ENCODE measurements around the gene FGF8.

FGF8 gene

DNA sequence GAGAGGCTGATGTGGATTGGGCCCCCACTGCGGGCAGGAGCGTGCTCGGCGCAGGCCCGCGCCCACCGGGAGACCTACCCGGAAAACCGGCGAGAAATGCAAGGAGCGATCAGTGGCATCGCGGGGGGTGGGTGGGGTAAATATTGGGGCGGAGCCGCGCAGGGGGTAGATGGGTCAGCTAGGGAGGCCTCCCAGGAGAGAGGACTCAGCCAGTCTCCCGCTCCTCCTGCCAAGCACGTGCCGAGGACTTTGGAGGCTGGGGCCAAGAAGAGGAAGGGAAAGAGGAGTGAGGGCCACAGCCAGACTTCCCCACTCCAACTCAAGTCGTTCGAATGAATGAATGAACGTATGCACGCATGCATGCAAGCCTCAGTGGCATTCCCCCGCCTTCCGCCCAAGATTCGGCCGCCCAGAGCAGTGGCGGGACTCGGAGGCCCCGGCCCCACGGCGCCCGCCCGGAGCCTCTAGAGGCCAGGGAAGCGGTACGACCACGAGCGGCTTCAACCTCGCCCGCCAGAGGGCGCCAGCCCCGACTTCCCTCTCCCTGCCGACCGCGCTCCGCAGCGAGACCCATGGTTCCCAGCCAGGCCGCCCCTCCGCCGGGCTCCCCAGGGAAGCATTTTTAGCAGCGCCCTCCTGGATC, 3.8 kb upstream of the FGF8 start:
- DNase-seq (ENCODE audit: low read depth, low spot score): no peak
- Histone ChIP-seq H3K9me3 (ENCODE audit: low read depth, low read length) (no peaks in the 10 kb centered on the region), H3K36me3 (ENCODE audit: insufficient read depth, low read length) (no peaks in the 10 kb centered on the region), H3K9ac (ENCODE audit: insufficient read length) (no peak overlapping the region), H3K27ac (no peak overlapping the region), H3K4me3 (no peak overlapping the region)
- TF ChIP-seq FOXP2 (optimal IDR thresholded peaks at IDR 0.05; ENCODE audit: control extremely low read depth, extremely low read length, insufficient read depth): no peak

DNA sequence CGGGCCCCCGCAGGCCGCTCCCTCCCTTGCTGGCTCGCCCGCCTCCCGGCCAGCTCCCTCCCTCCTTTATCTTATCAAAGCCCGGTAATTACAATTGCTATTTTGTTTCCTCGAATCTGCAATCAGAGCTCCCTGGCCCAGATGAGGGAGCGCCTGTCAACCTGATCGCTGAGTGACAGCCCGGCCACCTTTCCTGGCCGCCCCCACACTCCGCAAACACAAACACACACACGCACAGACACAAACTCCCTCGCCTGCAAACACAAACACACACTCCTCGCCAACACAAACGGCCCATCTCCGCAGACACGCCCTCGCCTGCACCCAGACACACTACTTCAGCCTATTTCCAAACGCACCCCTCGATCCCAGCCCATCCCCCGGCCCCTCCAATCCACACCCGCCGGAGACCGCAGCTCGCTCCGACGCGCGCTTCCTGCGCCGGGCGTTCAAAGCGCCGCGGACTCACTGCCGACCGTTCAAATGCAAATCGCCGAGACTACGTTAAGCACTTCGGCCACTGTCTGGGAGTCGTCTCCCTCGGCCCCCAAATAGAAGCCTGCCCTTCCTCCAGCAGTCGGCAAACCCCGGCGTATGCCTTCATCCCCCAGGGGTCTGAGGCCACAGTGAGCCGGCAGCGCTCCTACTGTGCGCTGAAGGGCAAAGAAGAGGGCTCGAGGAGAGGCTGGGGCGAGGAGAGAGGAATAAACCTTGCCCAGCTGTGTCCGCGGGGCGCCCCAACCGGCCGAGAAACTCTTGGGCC, 3.0 kb upstream of the FGF8 start:
- H3K36me3 ChIP-seq (ENCODE audit: insufficient read depth, low read length): no peaks in the 10 kb centered on the region
- no peak for DNase-seq (ENCODE audit: low read depth, low spot score)
- no peak overlapping the region for H3K4me3 ChIP-seq
- H3K9ac ChIP-seq (ENCODE audit: insufficient read length): no peak overlapping the region
- no peak overlapping the region for H3K27ac ChIP-seq
- no peaks in the 10 kb centered on the region for H3K9me3 ChIP-seq (ENCODE audit: low read depth, low read length)
- TF ChIP-seq EZH2 (IDR thresholded peaks at IDR 0.05) (no peak), POLR2AphosphoS5 (IDR thresholded peaks at IDR 0.05; ENCODE audit: borderline replicate concordance, low read depth, low read length) (no peak), FOXP2 (optimal IDR thresholded peaks at IDR 0.05; ENCODE audit: control extremely low read depth, extremely low read length, insufficient read depth) (no peak)

DNA sequence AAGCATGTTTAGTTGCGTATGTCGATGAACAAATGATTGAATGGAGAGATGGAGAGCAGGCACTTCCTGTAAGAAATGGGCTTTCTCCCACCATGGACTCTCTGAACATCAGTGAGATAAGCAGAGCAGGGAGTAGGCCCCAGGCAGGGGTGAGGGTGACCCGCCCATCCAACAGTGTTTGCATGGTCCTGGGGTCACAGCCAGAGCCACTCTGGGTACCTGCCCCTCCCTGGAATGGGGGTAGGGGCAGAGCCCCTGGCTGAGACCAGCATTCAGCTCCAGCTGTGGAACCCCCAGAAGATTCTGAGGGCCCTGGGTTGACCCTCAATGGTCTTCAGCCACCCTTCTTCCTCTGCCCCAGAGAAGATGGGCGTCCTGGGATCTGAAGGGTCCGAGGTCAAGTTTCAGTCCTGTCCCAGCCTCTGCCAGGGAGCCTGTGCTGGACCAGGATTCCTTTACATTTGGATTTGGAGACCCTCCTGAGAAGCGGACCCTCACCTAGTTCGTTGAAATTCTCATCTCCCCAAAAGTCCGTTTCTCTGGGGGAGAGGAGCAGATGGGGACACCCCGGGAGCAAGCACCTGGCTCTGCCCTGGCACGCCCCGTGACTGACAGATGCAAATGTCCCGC, 2.4 kb upstream of the FGF8 start:
- Histone ChIP-seq H3K9ac (ENCODE audit: insufficient read length) (no peak overlapping the region), H3K36me3 (ENCODE audit: insufficient read depth, low read length) (no peaks in the 10 kb centered on the region), H3K27ac (no peak overlapping the region), H3K9me3 (ENCODE audit: low read depth, low read length) (no peaks in the 10 kb centered on the region), H3K4me3 (no peak overlapping the region)
- TF ChIP-seq FOXP2 (optimal IDR thresholded peaks at IDR 0.05; ENCODE audit: control extremely low read depth, extremely low read length, insufficient read depth) (no peak), POLR2AphosphoS5 (IDR thresholded peaks at IDR 0.05; ENCODE audit: borderline replicate concordance, low read depth, low read length) (no peak), EZH2 (IDR thresholded peaks at IDR 0.05) (no peak)
- no peak for DNase-seq (ENCODE audit: low read depth, low spot score)

DNA sequence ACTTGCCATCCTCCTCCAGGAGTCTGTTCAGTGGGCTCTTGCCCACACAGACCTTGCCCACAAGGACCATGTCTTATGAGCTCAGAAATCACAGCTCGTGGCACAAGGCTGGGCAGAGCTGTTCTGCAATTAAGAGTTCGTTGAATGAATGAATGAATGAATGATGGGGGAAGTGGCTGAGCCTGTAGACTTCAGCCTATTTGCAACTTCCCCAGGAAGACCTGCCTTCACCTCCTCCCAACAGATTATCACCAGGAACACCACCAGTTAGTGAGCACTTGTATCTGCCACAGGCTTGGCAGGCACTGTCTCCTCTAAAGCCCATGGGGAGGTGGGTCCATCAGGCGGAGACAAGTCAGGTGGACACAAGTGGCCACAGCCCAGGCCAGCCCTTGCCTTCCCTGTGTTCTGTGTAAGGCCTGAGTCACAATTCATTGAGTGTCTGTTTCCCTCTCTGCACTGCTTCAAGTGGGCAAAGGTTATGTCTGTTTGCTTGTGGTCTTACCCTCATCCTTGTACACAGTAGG, 1.8 kb upstream of the FGF8 start:
- no peak for TF ChIP-seq EZH2 (IDR thresholded peaks at IDR 0.05)
- no peak for TF ChIP-seq POLR2AphosphoS5 (IDR thresholded peaks at IDR 0.05; ENCODE audit: borderline replicate concordance, low read depth, low read length)
- no peak for TF ChIP-seq FOXP2 (optimal IDR thresholded peaks at IDR 0.05; ENCODE audit: control extremely low read depth, extremely low read length, insufficient read depth)
- no peak for DNase-seq (ENCODE audit: low read depth, low spot score)

DNA sequence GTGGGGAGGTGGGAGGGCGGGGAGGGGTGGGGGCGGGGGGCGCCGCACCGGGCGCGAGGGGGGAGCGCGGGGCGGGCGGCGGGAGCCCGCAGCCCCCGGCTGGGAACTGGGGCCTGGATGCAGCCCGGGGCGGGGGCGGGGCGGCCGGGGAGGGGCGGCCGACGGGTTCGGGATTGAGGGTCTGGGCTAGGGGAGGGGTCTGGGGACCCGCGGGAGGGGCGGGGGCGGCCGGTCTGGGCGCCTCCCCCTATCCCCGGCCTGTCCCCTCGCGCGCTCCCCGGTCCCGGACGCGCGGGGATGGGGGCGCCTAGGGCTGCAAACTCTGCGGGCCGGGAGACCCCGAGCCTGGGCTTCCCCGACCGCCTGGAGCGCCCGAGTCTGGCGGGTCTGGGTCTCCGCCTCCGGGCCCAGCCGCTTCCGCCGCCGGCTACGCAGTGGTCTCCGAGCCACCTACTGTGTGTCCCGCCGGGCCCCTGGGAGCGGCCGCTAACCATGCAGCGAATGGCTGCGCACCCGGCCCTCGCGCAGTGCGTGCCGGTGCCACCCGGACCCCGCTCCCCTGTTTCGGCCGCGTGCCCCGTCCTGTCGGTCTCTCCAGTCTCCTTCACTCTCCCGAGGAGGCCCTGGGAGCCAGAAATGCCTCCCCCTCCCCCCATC, 375 bp upstream of the FGF8 start:
- no peak for DNase-seq (ENCODE audit: low read depth, low spot score)
- no peak overlapping the region for H3K4me3 ChIP-seq
- no peak overlapping the region for H3K9ac ChIP-seq (ENCODE audit: insufficient read length)
- no peak overlapping the region for H3K27ac ChIP-seq
- no peaks in the 10 kb centered on the region for H3K36me3 ChIP-seq (ENCODE audit: insufficient read depth, low read length)
- TF ChIP-seq EZH2 (IDR thresholded peaks at IDR 0.05) (no peak), POLR2AphosphoS5 (IDR thresholded peaks at IDR 0.05; ENCODE audit: borderline replicate concordance, low read depth, low read length) (no peak), FOXP2 (optimal IDR thresholded peaks at IDR 0.05; ENCODE audit: control extremely low read depth, extremely low read length, insufficient read depth) (no peak)
- no peaks in the 10 kb centered on the region for H3K9me3 ChIP-seq (ENCODE audit: low read depth, low read length)

More for the DNA sequence above, 1.8 kb upstream of the FGF8 start:
- Histone ChIP-seq H3K36me3 (ENCODE audit: insufficient read depth, low read length) (no peaks in the 10 kb centered on the region), H3K4me3 (no peak overlapping the region), H3K9me3 (ENCODE audit: low read depth, low read length) (no peaks in the 10 kb centered on the region), H3K9ac (ENCODE audit: insufficient read length) (no peak overlapping the region), H3K27ac (no peak overlapping the region)

DNA sequence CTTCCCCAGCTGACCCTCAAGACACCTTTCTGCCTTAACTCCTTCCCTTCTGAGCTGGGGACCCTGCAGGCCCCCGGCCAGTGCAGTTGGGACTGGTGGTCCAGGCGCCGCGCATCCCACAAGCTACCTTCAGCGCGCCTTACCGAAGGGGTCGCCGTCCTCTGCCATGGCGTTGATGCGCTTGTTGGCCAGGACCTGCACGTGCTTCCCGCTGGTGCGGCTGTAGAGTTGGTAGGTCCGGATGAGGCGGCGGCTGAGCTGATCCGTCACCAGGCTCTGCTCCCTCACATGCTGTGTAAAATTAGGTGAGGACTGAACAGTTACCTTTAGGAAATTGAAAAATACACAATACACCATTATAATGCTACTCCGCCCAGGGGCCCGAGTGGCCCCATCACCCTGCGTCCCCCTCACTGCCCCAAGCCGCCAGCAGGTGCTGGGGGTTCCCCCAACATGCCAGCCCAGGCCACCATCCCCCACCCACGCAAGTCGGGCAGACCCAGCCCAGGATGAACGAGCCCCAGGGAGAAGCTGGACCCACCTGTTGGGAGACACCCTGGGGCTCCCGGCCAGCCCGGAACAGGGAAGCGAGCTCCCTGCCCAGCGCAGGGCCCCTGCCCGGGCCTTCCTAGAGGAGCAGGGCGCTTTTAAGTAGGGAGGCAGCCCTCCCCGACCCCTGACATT, 1.2 kb downstream of the FGF8 start:
- DNase-seq (ENCODE audit: low read depth, low spot score): no peak
- TF ChIP-seq EZH2 (IDR thresholded peaks at IDR 0.05): no peak
- TF ChIP-seq FOXP2 (optimal IDR thresholded peaks at IDR 0.05; ENCODE audit: control extremely low read depth, extremely low read length, insufficient read depth): no peak
- no peak for TF ChIP-seq POLR2AphosphoS5 (IDR thresholded peaks at IDR 0.05; ENCODE audit: borderline replicate concordance, low read depth, low read length)
- Histone ChIP-seq H3K9me3 (ENCODE audit: low read depth, low read length) (no peaks in the 10 kb centered on the region), H3K4me3 (no peak overlapping the region), H3K9ac (ENCODE audit: insufficient read length) (no peak overlapping the region), H3K36me3 (ENCODE audit: insufficient read depth, low read length) (no peaks in the 10 kb centered on the region), H3K27ac (no peak overlapping the region)

DNA sequence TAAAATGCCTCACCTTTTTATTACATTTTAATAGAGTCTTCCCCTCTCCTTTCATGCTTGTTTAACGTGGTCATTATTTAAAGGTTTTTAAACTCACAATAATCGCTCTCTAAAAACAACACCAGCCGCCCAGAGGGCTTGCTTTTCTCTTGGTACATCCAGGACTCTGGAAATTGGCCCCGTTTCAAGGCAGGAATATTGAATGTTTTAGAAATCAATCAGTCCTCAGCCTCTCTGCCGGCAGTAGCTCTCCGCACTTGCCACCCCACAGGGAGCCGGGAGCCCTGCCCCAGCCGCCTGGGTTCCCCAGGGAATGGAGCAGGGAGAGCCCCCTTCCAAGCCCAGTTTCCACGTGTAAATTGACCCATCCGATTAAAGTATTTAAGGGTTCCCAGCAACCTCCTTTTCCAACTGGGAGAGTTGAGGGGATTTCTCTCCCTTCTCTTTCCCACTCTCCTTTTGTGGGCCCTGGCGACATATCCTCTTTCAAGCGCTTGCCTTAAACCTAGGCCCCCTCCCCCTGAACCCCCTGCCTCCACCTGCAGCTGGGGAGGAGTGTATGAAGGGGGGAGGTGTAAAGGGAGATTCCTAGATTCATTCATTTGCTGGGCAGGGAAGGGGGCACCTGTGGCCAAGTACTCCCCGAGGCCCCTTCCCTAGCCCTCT, 1.9 kb downstream of the FGF8 start:
- H3K9me3 ChIP-seq (ENCODE audit: low read depth, low read length): no peaks in the 10 kb centered on the region
- H3K27ac ChIP-seq: no peak overlapping the region
- no peaks in the 10 kb centered on the region for H3K36me3 ChIP-seq (ENCODE audit: insufficient read depth, low read length)
- no peak overlapping the region for H3K9ac ChIP-seq (ENCODE audit: insufficient read length)
- H3K4me3 ChIP-seq: no peak overlapping the region
- TF ChIP-seq FOXP2 (optimal IDR thresholded peaks at IDR 0.05; ENCODE audit: control extremely low read depth, extremely low read length, insufficient read depth) (no peak), POLR2AphosphoS5 (IDR thresholded peaks at IDR 0.05; ENCODE audit: borderline replicate concordance, low read depth, low read length) (no peak), EZH2 (IDR thresholded peaks at IDR 0.05) (no peak)
- no peak for DNase-seq (ENCODE audit: low read depth, low spot score)
